SU-DHL-6 (cell line): Measurements from ENCODE around the gene RPS15.

Experiments
- EZH2phosphoT487 ChIP-seq: fragments of 200-600 bp; sonication (generic), shearing (Covaris generic); conservative IDR thresholded peaks from 2 replicates; pipeline ENCODE4 v1.6.1; 2018; ENCODE audit warnings: mild to moderate bottlenecking, antibody characterized with exemption, low read length, moderate library complexity, mixed read lengths
- TF ChIP-seq, protein P1 (sequence below): fragments of 200-600 bp; sonication (generic); IDR thresholded peaks from one replicate; pipeline ENCODE4 v1.5.1; 2017; ENCODE audit warnings: antibody characterized with exemption, mild to moderate bottlenecking, low read length, moderate library complexity; ENCODE audit not compliant: insufficient read depth, poor library complexity, severe bottlenecking

DNA sequence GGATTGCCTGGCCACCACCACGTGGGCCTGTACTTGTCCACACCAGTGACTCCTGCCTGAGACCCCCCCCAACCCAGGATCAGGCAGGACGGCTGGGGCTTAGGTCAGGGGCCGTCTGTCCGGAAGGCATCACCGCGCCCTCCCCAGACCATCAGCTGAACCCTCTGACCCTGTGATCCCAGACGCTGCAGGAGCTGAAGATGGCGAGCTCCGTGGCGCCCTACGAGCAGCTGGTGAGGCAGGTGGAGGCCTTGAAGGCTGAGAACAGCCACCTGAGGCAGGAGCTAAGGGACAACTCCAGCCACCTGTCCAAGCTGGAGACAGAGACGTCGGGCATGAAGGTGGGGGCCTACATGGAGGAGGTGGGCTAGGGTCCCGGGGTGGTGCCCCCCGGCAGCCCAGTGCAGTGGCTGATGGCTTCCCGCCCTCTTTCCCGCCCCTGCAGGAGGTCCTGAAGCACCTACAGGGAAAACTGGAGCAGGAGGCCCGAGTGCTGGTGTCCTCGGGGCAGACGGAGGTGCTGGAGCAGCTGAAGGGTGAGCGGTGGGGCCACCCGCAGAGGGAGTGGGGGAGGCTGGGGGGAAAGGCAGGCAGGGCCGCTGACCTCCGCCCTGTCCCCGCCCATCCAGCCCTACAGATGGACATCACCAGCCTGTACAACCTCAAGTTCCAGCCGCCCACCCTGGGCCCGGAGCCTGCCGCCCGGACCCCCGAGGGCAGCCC, 14.8 kb downstream of the RPS15 start:
- TF ChIP-seq, protein P1, sequence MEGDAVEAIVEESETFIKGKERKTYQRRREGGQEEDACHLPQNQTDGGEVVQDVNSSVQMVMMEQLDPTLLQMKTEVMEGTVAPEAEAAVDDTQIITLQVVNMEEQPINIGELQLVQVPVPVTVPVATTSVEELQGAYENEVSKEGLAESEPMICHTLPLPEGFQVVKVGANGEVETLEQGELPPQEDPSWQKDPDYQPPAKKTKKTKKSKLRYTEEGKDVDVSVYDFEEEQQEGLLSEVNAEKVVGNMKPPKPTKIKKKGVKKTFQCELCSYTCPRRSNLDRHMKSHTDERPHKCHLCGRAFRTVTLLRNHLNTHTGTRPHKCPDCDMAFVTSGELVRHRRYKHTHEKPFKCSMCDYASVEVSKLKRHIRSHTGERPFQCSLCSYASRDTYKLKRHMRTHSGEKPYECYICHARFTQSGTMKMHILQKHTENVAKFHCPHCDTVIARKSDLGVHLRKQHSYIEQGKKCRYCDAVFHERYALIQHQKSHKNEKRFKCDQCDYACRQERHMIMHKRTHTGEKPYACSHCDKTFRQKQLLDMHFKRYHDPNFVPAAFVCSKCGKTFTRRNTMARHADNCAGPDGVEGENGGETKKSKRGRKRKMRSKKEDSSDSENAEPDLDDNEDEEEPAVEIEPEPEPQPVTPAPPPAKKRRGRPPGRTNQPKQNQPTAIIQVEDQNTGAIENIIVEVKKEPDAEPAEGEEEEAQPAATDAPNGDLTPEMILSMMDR, result no peak
- no peak for TF ChIP-seq EZH2phosphoT487
